ENCODE measurements around the gene FRAT2.

Gene FRAT2, protein sequence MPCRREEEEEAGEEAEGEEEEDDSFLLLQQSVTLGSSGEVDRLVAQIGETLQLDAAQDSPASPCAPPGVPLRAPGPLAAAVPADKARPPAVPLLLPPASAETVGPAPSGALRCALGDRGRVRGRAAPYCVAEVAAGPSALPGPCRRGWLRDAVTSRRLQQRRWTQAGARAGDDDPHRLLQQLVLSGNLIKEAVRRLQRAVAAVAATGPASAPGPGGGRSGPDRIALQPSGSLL

DNA sequence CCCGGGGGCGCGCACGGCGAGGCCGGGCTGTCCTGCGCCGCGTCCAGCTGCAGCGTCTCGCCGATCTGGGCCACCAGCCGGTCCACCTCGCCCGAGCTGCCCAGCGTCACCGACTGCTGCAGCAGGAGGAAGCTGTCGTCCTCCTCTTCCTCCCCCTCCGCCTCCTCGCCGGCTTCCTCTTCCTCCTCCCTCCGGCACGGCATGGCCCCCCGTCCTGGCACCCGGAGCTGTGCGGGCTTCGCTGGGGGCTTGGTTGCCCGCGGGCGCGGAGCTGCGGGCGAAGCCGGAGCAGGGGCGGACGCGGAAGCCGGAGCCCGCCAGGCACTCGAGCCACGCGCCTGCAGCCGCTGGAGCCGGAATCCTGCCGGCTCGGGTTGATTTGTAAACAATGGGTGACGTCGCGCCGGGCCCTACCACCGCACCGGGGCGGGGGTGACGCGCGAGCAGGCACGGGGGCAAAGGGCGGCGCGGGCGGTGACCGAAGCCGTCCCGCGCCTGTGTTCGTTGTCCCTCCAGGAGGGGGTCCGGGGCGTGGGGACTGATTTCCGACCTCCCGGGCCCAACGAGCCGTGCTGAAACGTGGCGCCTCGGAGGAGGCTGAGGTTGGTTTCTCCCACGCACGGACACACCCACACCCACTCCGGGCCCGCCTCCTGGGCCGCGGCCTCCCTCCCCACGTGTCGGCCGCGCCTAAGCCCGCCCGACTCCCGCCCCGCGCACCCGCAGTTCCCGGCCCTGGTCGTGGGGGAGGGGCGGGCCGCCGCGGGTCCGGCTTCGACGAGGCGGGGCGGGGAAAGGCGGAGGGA, at the start of gene FRAT2:
FRAT2 (minus strand) TSS at position 360 of the 806 bp plus-strand sequence; CDS start at position 203, 157 bp downstream.
- peak; percentile 87 for DNase-seq (ENCODE audit: extremely low read depth, low read depth)
- TF ChIP-seq, protein P1, sequence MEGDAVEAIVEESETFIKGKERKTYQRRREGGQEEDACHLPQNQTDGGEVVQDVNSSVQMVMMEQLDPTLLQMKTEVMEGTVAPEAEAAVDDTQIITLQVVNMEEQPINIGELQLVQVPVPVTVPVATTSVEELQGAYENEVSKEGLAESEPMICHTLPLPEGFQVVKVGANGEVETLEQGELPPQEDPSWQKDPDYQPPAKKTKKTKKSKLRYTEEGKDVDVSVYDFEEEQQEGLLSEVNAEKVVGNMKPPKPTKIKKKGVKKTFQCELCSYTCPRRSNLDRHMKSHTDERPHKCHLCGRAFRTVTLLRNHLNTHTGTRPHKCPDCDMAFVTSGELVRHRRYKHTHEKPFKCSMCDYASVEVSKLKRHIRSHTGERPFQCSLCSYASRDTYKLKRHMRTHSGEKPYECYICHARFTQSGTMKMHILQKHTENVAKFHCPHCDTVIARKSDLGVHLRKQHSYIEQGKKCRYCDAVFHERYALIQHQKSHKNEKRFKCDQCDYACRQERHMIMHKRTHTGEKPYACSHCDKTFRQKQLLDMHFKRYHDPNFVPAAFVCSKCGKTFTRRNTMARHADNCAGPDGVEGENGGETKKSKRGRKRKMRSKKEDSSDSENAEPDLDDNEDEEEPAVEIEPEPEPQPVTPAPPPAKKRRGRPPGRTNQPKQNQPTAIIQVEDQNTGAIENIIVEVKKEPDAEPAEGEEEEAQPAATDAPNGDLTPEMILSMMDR (IDR thresholded peaks at IDR 0.05; ENCODE audit: low read depth, low read length) = no peak

DNA sequence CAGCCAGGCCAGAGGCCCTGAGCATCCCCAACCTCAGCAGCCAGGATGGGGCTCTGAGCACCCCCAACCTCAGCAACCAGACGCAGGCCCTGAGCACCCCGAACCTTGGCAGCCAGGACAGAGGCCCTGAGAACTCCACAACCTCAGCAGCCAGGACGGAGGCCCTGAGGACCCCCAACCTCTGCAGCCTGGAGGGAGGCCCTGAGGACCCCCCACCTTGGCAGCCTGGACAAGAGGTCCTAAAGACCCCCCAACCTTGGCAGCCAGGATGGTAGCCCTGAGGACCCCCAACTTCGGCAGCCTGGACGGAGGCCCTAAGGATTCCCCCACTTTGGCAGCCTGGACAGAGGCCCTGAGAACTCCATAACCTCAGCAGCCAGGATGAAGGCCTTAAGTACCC, 49.6 kb upstream of the FRAT2 start:
- TF ChIP-seq, protein P1 (IDR thresholded peaks at IDR 0.05; ENCODE audit: low read depth, low read length) = no peak
- no peak for DNase-seq (ENCODE audit: extremely low read depth, low read depth)

DNA sequence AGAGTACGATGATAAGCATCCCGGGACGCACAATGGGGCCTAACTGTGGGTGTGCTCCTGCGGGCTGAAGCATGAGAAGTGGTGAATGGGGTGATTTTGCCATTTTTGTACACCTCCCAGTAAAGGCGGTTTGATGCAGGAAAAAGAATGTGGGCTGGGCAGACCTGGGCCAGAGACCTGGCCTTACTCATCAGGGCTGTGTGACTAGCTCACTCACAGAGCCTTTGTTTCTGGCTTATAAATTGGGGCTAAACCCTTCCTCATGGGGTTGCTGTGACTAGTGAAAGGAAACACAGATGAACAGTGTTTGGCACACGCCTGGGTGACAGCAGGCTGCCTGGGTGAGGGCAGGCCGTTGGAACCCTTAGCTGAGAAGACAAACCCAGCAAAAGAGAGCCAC, 48.6 kb upstream of the FRAT2 start:
- TF ChIP-seq, protein P1 (IDR thresholded peaks at IDR 0.05; ENCODE audit: low read depth, low read length) = no peak
- DNase-seq (ENCODE audit: extremely low read depth, low read depth) = no peak

DNA sequence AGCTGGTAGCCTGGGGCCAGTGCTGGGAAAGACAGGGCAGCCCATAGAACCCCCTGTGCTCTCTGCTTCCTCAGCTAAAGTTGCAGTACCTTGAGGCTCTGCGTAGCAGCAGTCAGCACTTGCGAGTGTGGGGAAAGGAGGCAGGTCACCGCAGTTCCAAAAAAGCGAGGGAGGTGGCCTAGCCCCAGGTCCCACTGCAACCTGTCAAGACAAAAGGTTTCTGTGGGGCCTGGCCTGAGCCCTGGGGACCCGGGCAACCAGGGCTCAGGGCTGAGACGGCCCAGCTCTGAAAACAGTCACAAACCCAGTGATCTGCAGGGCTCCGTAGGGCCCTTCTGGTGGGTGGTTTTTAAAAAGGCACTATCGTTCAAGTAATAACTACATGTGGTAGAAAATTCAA, 47.1 kb upstream of the FRAT2 start:
- TF ChIP-seq, protein P1 (IDR thresholded peaks at IDR 0.05; ENCODE audit: low read depth, low read length) = no peak

DNA sequence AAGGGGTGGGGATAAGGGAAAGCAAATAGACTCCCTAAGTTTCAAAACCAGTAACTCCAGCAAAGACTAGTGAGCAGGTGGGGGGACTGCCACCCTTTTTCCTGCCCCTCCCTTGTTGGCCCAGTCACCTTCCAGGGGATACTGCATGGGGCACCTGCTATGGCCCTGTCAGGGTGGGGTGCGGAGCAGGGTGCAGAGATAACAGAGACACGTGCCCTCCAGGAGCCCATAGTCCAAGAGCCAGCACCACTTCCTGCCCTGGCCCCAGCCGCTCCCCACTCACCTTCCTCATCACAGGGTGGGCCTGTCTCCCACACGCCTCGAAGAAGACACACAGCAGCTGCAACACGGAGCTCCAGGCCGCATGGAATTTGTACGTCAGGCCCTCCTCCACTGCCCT, 46.0 kb upstream of the FRAT2 start:
- TF ChIP-seq, protein P1 (IDR thresholded peaks at IDR 0.05; ENCODE audit: low read depth, low read length) = no peak

More for the DNA sequence above, 47.1 kb upstream of the FRAT2 start:
- no peak for DNase-seq (ENCODE audit: extremely low read depth, low read depth)

DNA sequence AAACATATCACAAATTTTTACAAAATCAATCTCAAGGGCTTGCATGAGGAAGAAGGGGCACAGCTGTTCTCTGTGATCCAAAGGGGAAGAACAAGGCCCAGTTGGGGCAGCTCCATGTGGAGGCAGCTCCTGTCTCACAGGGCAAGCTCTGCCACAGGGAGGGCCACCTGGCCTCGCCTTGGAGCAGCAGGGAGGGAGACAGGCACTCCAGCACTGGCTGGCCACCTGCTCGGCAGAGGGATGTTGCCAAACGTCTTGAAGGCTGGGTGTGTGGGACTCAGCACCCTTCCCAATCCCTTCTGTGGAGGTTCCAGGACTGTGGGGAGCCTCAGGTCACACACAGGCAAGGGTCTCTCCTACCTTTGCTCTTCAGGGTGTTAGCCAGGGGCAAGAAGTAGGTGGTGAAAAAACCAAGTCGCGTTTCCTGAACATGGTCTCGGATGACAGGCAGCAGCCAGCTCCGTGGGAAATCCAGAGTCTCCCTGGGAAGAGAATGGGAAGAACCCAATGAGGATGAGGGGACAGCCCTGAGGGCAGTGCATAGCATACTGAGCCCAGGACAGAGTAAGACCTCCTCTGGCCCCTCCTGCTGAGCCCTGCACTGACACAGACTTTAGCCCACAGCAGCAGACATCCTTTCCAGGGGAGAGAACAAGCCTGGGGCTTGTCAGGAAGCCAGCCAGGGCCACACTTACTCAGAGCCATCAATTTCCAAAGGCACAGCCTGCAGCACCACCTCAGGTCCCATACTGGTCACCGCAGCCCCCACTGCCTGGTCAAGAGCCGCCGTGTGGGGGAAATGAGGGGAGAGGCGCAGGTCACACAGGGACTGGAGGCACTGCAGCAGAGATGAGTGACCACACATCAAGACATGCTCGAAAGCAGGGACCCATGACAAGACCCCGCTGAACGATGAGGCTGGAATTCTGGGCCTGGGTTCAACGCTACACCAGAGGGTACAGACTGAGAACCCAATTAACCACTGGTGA, 44.7 kb upstream of the FRAT2 start:
- DNase-seq (ENCODE audit: extremely low read depth, low read depth) = no peak
- TF ChIP-seq, protein P1 (IDR thresholded peaks at IDR 0.05; ENCODE audit: low read depth, low read length) = no peak

More for the DNA sequence above, 46.0 kb upstream of the FRAT2 start:
- no peak for DNase-seq (ENCODE audit: extremely low read depth, low read depth)

Measured in AG09319 (cell line).